Ascending aorta (tissue), 2 donors: Measurements from ENCODE around the gene TRPM3. TPM values are rescaled to one million over a fixed set of nuclear protein-coding genes. Genes with fewer than 3 reads are reported as not detected.

Experiments
- DNase-seq, 2 donors: peaks; one replicate each; pipeline ENCODE4 v3.0.0-alpha.2; 2019; ENCODE audit warnings: low spot score in 2 of 2
- H3K27ac ChIP-seq, 2 donors: fragments of 200-600 bp; sonication (generic); one replicate each; pipeline ENCODE4 v1.5.1; 2016 to 2017; ENCODE audit warnings: mild to moderate bottlenecking in 1 of 2
- H3K27me3 ChIP-seq: fragments of 200-600 bp; sonication (generic); one replicate; pipeline ENCODE4 v1.5.1; 2017
- H3K36me3 ChIP-seq, 2 donors: fragments of 200-600 bp; sonication (generic); one replicate each; pipeline ENCODE4 v1.5.1; 2016
- H3K4me1 ChIP-seq, 2 donors: fragments of 200-600 bp; sonication (generic); one replicate each; pipeline ENCODE4 v1.5.1; 2016 to 2017; ENCODE audit warnings: mild to moderate bottlenecking in 1 of 2
- H3K4me3 ChIP-seq, 2 donors: fragments of 200-600 bp; sonication (generic); one replicate each; pipeline ENCODE4 v1.5.1; 2016 to 2017; ENCODE audit warnings: mild to moderate bottlenecking in 1 of 2
- H3K9me3 ChIP-seq, 2 donors: fragments of 200-600 bp; sonication (generic); one replicate each; pipeline ENCODE4 v1.5.1; 2016
- intact Hi-C: fragments of 100-400 bp; cut with DNase I; formaldehyde crosslinking; loops from one replicate; pipeline ENCODE4 v1.15.1; 2023
- total RNA-seq: library from RNA; depleted of rRNA; stranded (reverse); fragments of >200 nt; gene quantifications from one replicate; pipeline ENCODE4 v1.1.0, GENCODE V29; 2016
- TF ChIP-seq, protein P1 (sequence below), 3 experiments: fragments of 200-600 bp in 2 of 3; fragments of 450-650 bp in 1 of 3; sonication (generic) in 2 of 3; IDR thresholded peaks; one replicate each; pipeline ENCODE4 v1.5.1; 2016 to 2019; ENCODE audit warnings: antibody characterized with exemption in 3 of 3, mild to moderate bottlenecking in 1 of 3, moderate library complexity in 1 of 3

The TRPM3 gene
- total RNA-seq, 1 donor from 2014 or later = 3.3 TPM

DNA sequence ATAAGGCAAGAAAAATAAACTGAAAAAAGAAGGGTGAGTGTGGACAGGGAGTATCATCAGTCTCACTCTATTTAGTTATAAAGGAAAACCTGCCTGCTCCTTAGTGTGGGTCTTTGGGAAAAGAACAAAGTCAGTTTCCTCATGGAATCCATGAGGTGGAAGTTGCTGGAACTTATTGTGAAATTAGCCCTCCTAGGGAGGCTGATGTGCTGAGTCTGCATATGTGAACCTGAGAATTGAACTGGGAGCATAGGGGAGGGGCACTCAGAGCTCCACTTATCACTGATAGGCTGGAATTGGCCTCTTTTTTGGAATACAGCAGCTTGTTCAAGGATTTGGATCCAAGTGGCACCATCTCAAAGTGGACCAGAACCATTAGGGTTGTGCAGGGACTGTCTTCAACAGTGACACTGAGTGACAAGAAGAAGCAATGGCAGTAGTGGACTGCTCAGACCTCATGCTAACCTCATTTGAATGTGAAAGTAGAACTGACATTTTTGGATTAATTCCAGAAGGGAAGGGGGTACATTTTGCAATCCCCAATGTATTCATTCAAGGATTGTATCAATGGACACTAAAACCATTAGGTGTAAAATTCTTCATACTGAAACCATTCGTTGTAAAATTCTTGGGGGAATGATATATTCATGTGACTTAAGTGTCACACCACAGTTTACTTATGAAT, 603.4 kb downstream of the TRPM3 start:
- Histone ChIP-seq H3K27me3 (no peaks in the 10 kb centered on the region), H3K36me3 (no peaks in the 10 kb centered on the region), H3K27ac (no peak overlapping the region), H3K4me1 (no peaks in the 10 kb centered on the region), H3K4me3 (no peak overlapping the region), H3K9me3 (no peaks in the 10 kb centered on the region)
- DNase-seq = no peak
- intact Hi-C loops = no loop called here
- TF ChIP-seq, protein P1, sequence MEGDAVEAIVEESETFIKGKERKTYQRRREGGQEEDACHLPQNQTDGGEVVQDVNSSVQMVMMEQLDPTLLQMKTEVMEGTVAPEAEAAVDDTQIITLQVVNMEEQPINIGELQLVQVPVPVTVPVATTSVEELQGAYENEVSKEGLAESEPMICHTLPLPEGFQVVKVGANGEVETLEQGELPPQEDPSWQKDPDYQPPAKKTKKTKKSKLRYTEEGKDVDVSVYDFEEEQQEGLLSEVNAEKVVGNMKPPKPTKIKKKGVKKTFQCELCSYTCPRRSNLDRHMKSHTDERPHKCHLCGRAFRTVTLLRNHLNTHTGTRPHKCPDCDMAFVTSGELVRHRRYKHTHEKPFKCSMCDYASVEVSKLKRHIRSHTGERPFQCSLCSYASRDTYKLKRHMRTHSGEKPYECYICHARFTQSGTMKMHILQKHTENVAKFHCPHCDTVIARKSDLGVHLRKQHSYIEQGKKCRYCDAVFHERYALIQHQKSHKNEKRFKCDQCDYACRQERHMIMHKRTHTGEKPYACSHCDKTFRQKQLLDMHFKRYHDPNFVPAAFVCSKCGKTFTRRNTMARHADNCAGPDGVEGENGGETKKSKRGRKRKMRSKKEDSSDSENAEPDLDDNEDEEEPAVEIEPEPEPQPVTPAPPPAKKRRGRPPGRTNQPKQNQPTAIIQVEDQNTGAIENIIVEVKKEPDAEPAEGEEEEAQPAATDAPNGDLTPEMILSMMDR (IDR thresholded peaks at IDR 0.05) = no peak

DNA sequence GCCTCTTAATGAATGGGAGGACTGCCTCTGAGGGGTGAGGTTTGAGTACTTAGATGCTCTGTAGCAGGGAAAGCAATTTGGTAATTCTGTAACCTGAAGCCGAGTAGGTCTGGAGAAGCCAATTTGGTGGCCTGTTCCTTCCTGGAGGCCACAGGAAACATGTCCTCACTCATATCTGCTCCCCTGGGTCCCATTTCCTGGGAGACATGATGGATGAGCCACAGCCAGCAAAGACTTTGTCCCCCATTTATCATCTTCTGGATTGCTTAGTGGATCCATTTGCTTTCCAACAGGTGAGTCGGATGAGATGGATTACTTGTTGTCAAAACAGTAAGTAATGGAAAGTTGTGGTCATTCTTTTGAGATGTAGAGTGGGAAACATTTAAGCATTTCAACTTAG, 607.1 kb downstream of the TRPM3 start:
- no peak overlapping the region for H3K27ac ChIP-seq
- no peaks in the 10 kb centered on the region for H3K36me3 ChIP-seq
- H3K4me1 ChIP-seq = no peaks in the 10 kb centered on the region
- H3K9me3 ChIP-seq = no peaks in the 10 kb centered on the region
- H3K4me3 ChIP-seq = no peak overlapping the region
- DNase-seq = no peak
- no peaks in the 10 kb centered on the region for H3K27me3 ChIP-seq
- intact Hi-C loops = no loop called here
- TF ChIP-seq, protein P1 (IDR thresholded peaks at IDR 0.05) = no peak

DNA sequence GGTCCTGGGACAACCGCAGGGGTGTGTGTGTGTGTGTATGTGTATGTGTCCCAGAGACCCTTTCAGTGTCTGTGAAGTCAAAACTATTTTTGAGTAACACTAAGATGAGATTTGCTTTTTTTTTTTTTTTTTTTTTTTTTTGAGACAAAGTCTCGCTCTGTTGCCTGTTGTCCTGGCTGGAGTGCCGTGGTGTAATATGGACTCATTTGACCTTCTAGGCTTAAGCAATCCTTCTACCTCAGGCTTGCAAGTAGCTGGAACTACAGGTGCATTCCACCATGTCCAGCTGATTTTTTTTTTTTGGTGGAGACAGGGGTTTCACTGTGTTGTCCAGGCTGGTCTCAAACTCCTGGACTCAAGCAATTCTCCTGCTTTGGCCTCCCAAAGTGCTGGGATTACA, 609.6 kb downstream of the TRPM3 start:
- intact Hi-C loops = no loop called here
- H3K27me3 ChIP-seq = no peaks in the 10 kb centered on the region
- no peak for DNase-seq
- no peak overlapping the region for H3K27ac ChIP-seq
- no peaks in the 10 kb centered on the region for H3K4me1 ChIP-seq
- TF ChIP-seq, protein P1 (IDR thresholded peaks at IDR 0.05) = no peak
- H3K9me3 ChIP-seq = no peaks in the 10 kb centered on the region
- no peak overlapping the region for H3K4me3 ChIP-seq
- no peaks in the 10 kb centered on the region for H3K36me3 ChIP-seq

DNA sequence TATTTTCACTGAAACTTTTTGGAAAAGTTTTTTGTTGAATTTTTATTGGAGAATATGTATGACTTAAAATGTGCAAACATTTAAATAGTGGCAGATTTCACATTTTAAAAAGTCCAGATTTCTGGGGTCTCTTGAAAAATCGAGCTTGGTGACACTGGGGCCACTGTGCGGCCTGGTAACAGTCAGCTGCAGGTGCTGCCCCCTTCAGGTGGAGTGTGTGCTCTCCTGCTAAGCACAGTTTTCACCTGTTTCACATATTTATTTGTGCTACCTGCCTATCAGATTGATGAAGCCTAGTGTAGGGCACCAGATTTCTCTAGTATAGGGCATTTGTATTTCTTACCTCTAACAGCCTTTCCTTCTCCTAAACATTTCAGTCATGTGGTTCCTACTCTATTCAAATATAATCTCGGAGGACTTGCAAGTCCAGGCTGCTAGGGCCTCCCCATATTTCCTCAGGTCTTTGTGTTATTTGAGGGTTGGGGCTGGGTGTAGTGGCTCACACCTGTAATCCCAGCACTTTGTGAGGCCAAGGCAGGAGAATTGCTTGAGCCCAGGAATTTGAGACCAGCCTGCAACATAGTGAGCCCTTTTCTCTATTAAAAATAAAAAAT, 611.2 kb downstream of the TRPM3 start:
- intact Hi-C loops = no loop called here
- Histone ChIP-seq H3K27ac (no peak overlapping the region), H3K27me3 (no peaks in the 10 kb centered on the region), H3K4me3 (no peak overlapping the region), H3K4me1 (peaks cover 0 to 5% of the 10 kb centered on the region in 2 donors), H3K9me3 (no peaks in the 10 kb centered on the region), H3K36me3 (no peaks in the 10 kb centered on the region)
- no peak for DNase-seq
- TF ChIP-seq, protein P1 (IDR thresholded peaks at IDR 0.05) = peak; percentile 23 to 53 (median 24)

DNA sequence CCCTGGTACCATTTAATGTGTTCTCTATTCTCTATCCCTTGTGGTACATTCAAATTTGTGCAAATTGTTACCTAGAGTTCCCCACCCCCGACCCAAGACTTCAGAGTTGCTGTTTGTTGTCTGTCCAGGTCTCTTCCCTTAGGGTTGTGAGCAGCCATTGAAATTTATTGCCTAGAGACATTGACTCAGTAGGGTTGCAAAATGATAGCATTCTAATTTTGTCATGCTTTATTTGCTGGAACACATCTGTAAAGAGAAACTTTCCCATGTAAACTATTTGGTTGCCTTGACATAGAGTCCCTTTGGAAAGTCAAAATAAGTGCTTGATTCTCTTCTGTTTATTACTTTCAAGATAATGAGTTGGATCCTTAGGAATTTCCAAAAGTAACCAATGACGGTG, 615.3 kb downstream of the TRPM3 start:
- H3K4me1 ChIP-seq = peaks cover 0 to 44% of the 10 kb centered on the region in 2 donors
- H3K27ac ChIP-seq = peak overlapping the region in 1 of 2 donors; percentile 77
- no peak for DNase-seq
- no peak overlapping the region for H3K4me3 ChIP-seq
- TF ChIP-seq, protein P1 (IDR thresholded peaks at IDR 0.05) = no peak
- no peaks in the 10 kb centered on the region for H3K9me3 ChIP-seq
- intact Hi-C loops = no loop called here
- H3K36me3 ChIP-seq = no peaks in the 10 kb centered on the region
- no peaks in the 10 kb centered on the region for H3K27me3 ChIP-seq
